T47D (cell line): Measurements from ENCODE around the gene FHOD1.

Experiments
- DNase-seq, 2 experiments: peaks; one replicate each; pipeline versions ENCODE4 v3.0.0 to v3.0.0-alpha.2; 2011 to 2012; ENCODE audit warnings: low read depth in 1 of 2, low spot score in 1 of 2
- JUND ChIP-seq: IDR thresholded peaks from 2 replicates; pipeline ENCODE4 v1.6.1; 2012; ENCODE audit warnings: low read depth
- in situ Hi-C: cut with HindIII; loops from 2 replicates; pipeline ENCODE4 v1.10.0; 2016; ENCODE audit warnings: low sequenced_read_pairs, low pct_unique_long_range_greater_than_20kb

The FHOD1 gene

DNA sequence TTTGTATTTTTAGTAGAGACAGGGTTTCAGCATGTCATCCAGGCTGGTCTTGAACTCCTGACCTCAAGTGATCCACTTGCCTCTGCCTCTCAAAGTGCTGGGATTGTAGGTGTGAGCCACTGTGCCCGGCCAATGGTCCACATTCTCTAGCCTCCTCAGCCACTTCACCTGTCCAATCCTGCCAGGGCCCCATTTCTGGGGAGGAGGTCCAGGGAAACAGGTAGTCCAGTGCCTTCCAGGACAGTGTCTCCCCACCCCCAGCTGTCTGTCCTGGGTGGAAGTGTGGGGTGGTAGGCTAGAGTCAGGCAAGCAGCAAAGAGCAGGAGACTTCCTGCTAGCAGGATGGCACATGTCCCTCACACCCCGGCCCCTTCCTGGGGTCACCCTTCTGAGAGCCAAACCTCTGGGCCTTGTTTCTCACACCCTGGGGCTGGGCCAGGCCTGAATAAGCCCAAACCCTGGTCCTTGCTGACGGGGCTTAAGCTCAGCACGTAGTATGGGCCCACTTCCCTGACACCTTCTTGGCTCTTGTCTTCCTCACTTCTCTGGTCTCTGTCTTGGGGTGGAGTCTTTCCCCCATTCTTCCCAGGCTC lies 5.0 kb downstream of the FHOD1 start:
- no peak for DNase-seq
- in situ Hi-C loops, result no loop called here
- TF ChIP-seq JUND, result no peak

DNA sequence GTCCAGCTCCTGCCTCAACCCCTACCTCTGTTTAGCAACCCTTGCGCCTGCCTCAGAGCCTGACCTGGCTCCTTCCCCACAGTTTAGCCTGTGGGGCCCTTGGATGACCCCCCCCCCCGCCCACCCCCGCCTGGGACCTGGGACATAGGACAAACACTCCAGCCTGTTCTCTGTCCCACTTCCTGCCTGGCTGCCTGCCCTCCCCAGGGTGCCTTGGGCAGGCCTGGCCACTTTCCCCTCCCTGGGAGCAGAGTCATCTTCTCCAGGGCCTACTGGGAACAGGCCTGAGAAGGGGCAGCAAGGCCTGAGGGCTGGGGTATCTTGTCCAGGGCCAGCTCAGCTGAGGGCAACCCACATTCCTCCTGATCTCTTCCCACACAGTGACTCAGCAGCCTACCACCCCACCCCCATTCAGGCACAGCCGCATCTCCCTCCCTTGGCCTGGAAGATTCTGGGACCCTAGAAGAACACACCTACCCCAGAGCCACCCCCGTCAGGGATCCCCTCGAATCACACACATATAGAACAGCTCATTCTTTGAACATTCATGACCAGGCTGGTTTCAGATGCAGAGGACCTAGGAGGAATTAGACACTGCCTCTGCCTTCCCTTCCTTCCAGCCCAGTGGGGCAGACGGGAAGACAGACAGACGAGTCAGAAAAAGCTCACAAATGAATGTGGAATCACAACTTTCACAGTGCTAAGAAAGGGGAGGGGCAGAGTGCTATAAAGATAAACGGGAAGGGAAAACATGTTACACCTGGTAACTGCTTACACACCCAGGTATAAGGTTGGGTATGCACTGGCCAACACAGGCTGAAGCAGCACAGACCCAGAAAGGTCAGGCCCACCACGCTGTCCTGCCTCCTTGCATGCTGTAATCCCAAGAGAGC lies 6.0 kb downstream of the FHOD1 start:
- TF ChIP-seq JUND, result no peak
- in situ Hi-C loops, result no loop called here
- peak; percentile 58 to 83 for DNase-seq

DNA sequence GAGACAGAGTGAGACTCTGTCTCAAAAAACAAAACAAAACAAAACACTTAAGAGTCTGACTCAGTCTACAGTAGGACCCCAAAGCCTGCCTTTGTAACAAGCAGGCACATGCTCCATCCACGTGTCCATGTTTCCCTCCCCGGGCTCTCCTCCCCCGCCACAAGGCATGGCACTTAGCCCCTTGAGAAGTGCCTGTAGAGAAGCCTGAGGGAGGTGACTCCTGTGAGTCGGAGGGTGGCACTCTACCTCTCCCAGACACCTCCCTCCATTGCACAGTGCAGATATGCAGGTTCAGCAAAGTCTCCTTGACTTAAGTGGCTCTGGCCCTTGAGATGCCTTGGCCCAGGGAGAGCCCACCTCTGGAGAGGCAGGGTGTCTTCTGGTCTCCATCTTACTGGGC lies 6.8 kb downstream of the FHOD1 start:
- in situ Hi-C loops, result no loop called here
- TF ChIP-seq JUND, result no peak
- DNase-seq, result no peak

DNA sequence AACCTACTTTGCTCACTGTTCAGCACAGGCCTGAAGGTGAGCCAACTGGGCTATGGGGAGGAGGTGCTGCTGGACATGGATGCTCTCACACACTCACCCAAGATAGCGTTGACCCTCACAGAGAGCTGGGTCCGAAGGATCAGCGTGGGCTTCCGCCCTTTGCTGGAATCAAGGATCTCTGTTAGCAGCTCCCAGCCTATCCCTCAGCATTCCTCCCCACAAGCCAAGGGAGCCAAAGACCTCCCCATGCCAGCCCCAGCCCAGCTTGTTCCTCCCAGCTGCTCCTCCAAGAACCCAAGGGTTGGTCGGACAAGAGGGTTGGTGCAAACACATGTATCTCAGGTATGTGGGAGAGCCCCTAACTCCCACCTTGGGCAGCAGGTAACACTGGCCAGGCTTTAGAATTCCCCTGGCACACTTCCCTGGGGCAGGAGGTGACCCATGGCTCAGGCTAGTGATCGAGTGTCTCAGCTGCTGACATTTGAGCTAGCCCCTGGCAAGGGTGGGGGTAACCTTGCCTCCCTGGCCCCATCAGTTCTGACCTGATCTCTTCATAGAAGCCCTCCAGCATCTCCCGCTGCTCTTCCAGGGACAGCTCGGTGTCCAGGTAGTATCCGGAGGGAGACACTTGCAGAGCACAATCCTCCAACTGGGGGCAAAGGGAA lies 8.3 kb downstream of the FHOD1 start:
- DNase-seq, result no peak
- no peak for TF ChIP-seq JUND
- in situ Hi-C loops, result no loop called here

DNA sequence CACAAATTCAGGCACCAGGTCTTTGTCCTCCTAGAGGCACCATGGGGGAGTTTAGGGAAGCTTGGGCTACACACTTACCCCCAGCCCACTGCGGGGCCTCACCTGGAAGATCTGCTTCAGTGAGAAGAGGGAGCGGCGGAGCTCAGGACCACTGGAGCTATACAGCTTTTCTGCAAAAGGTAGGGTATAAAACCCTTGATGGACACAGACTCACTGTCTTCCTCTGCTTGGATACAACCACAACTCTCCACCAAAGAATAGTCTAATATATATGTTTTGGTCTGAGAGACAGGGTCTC lies 9.1 kb downstream of the FHOD1 start:
- in situ Hi-C loops, result no loop called here
- no peak for DNase-seq
- TF ChIP-seq JUND, result no peak

DNA sequence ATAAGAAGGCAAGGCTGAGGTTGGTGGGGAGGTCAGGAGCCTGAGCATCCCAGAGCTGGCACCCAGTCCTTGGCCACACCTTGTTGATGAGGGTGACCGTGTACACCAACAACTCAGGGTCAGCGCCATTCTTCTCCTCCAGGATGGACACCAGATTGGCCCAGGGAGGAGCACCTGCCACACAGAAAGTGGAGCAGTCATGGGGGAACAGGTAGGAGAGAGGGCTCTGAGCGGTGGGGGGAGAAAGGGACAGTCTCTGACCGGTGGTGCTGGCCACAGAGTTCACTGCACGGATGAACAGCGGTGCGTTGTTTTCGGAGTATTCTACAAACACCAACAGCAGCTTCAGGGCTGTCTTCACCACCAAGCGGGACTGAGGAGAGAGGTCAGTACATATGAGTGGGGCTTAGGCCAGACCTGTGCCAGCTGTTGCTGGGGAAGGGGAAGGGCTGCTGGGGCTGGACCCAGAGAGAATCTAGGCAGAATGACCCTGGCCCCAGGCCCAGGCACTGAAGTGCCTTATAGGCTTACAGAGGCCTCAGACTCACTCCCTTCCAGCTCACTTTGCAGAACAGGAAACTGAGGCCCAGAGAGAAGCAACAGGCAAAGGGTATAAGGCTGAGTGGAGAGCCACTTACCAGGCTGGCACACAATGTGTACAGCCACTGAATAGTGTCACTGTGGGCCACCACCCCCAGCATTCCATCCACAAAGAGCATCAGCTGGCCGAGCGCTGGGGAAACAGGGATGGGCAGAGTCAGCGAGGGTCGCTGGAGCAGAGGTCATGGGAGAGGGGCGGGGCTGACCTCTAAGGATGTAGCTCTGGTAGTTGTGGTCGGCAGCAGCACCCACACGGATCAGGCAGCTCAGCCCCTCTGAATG lies 9.6 kb downstream of the FHOD1 start:
- no peak for DNase-seq
- in situ Hi-C loops, result no loop called here
- TF ChIP-seq JUND, result no peak

DNA sequence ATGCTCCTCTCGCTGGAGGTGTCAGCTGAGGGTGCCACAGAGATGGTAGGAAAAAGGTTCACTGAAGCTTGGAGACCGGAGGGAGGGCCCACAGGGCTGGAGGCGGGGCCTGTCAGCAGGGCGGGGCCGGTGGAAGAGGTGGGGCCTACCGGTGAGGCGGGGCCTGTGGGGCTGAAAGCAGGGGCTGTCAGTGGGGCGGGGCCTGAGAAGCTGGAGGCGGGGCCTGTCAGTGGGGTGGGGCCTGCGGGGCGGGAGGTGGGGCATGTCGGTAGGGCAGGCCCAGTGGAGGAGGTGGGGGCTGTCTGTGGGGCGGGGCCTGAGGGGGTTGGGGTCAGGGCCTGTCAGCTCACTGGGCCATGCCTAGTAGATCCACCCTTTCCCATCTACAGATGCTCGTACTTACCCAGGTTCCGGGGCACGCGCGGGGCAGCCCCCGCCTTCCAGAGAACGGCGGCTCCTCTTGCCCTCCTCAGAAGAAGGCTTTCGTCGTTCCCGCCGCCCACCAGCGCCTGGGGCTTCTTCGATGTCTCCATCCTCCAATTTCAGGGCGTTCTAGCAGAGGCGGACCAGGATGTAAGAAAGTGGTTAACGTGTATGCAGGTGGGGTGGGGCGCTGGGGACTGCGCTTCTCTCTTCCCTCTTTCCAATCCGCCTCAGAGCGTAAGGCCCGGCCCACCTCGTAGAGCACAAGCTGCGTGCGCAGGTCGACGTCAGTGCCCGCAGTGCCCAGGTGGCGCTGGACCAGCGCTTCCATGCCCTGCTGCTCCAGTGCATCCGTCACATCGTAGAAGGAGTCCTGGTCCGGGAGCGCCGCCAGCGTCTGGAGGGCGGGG lies 10.5 kb downstream of the FHOD1 start:
- in situ Hi-C loops, result no loop called here
- no peak for TF ChIP-seq JUND
- peak; percentile 72 to 92 for DNase-seq

DNA sequence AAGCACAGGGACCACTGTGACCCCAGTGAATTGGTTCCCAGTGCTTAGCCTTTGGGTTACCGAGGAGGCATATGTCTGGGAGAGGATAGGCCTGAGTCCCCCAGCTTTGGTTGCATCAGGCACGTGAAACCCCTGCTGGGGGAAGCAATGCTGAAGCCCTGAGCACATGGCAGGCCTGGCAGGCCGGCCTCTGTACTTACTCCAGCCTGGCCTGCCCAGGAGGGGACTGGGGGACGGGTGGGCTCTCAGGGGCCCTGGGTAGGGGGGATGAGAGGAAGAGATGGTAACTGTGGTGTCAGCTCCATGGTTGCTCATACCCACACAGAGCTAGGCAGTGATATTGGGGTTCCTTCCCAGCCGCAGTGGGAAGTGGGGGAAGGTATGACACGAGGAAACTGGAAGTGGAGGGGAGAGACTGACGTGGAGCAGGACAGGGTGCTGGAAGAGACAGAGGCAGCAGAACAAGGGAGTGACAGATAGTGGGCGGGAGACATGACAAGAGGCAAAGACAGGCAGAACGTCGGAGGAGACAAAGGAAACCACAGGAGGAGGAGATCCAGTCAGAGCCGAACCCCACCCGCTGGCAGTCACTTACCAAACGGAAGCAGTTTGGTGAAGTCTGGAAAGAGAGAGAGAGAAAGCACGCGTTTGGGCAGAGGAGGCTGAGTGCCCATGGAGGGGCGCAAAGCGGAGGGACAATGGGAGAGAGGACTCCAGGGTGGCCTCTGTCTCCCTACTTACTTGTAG lies 11.3 kb downstream of the FHOD1 start:
- TF ChIP-seq JUND, result no peak
- in situ Hi-C loops, result no loop called here
- no peak for DNase-seq

DNA sequence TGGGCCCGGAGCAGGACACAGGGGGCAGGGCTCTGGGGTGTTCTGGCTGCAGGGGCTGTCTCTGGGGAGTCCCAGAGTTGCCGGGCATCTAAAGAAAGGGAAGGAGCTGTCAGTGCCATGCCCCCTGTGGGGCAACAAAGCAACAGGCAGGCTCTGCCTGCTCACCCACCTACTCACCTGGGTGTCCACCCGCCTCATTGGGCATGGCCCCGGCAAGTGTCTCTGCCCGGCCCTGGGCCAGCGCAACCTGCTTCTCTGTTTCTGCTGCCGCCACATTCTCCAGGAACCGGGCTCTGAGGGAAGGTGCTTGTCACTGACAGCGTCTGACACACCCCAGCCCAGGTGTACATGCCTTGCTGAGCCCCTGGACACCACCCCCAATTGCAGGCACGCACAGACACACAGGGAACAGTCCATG lies 13.1 kb downstream of the FHOD1 start:
- no peak for TF ChIP-seq JUND
- in situ Hi-C loops, result no loop called here
- no peak for DNase-seq

DNA sequence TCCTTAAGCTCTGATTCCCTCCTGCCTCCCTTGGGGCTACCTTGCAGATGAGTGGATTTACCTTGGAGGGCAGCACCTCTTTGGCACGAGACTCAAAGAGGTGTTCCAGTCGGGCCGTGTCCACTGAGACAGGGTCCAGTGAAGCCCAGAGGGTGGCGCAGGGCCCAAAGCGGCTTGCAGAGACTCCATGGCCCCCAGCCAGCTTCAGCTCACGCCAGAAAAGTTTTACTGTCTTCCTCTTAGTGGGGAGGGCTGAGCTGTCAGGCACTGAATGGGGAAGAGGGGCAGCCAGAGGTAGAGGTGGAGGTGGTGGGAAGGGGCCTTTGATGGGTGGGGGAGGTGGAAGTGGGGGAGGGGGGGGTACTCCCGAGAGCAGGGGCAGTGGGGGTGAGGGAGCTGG lies 13.7 kb downstream of the FHOD1 start:
- DNase-seq, result no peak
- TF ChIP-seq JUND, result no peak
- in situ Hi-C loops, result no loop called here
